Measurements from ENCODE around the gene C1orf21.

GRCh38 chr1:184618851-184619250, 232.0 kb downstream of the C1orf21 start:
- TF ChIP-seq CTCF (IDR thresholded peaks at IDR 0.05; ENCODE audit: extremely low read depth in 1 of 2, insufficient read depth in 1 of 2, low read depth in 1 of 2, low read length in 2 of 2) = no peak
- no peak for TF ChIP-seq POLR2A (IDR thresholded peaks at IDR 0.05; ENCODE audit: low read depth, low read length)
- no peak for TF ChIP-seq POLR2AphosphoS5 (IDR thresholded peaks at IDR 0.05; ENCODE audit: insufficient read depth, low read depth, low read length)
- TF ChIP-seq FOS (IDR thresholded peaks at IDR 0.05; ENCODE audit: borderline replicate concordance, insufficient read depth, low read length) = no peak
- no peak for TF ChIP-seq MAX (IDR thresholded peaks at IDR 0.05; ENCODE audit: insufficient read depth, insufficient read length)
- TF ChIP-seq JUN (IDR thresholded peaks at IDR 0.05; ENCODE audit: borderline replicate concordance, insufficient read depth, insufficient read length, low read depth) = no peak
- no peak for TF ChIP-seq EZH2 (IDR thresholded peaks at IDR 0.05; ENCODE audit: borderline replicate concordance, low read depth, low read length, severe bottlenecking)
- TF ChIP-seq GATA2 (IDR thresholded peaks at IDR 0.05; ENCODE audit: insufficient read depth, insufficient read length, low read depth, low read length) = no peak
- TF ChIP-seq MYC (IDR thresholded peaks at IDR 0.05; ENCODE audit: low read depth, low read length) = no peak
